SK-N-MC (cell line): ENCODE results near the gene ATE1.

ENCODE experiments used
- FOXP2 ChIP-seq: optimal IDR thresholded peaks from 2 replicates; pipeline ENCODE3; 2011; ENCODE audit warnings: mild to moderate bottlenecking, moderate library complexity; ENCODE audit not compliant: insufficient read depth; ENCODE audit errors: extremely low read length, control extremely low read depth
- POLR2AphosphoS5 ChIP-seq: IDR thresholded peaks from 2 replicates; pipeline ENCODE4 v1.6.1; 2012; ENCODE audit warnings: mild to moderate bottlenecking, low read depth, low read length, borderline replicate concordance

GRCh38 chr10:121961456-121961855 is 33.6 kb upstream of the ATE1 start:
- TF ChIP-seq FOXP2 (no peak), POLR2AphosphoS5 (no peak)
